Activated T-cell treated with anti-CD3 and anti-CD28 coated beads, Interleukin-2, amount 50 U/mL, for 1 hour (primary cell): ENCODE measurements around the gene GRAMD1B.

ENCODE experiments used
- DNase-seq: peaks from one replicate; pipeline ENCODE4 v3.0.0-alpha.2; 2020

GRAMD1B gene

DNA sequence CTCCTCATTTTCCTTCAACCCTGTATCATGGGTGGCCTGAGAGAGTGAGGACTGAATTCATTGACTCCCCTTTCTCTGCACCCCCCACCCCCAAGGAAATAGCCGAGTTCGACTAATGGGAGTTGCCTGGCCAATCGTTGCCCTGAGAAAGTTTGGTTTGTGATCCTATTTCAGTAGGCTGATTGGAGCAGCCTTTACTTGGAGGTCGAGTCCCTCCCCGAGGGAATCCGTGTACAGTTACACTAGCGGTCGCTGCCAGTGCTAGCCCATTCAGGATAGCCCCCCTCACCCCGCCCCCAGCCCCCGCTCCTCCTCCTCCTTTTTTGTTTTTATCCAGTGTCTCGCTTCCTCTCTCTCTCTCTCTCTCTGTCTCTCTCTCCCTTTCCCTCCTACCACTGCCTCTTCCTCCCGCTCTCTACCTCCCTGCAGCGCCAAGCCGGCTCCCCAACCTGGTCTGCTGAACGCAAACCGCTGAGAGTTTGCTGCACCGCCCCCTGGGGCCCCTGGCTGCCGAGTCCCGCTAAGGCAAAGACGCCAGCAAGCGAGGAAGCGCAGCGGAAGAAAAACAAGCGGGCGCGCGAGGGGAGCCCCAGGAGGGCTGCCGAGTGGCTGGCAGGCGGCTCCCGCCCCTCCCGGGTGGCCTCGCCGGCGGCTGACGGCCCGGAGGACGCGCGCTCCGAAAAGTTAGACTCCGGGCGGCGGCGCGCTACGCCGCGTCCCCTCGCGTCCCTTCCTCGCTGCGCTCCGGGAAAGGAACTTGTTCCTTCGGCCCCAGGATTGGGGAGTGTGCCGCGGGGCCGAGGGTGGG is at the start of gene GRAMD1B:
Gene GRAMD1B, plus strand, starts transcription at position 357 of the 808 bp plus-strand sequence. CDS start 524 bp downstream, outside the sequence.
- DNase-seq = peak; percentile 80

DNA sequence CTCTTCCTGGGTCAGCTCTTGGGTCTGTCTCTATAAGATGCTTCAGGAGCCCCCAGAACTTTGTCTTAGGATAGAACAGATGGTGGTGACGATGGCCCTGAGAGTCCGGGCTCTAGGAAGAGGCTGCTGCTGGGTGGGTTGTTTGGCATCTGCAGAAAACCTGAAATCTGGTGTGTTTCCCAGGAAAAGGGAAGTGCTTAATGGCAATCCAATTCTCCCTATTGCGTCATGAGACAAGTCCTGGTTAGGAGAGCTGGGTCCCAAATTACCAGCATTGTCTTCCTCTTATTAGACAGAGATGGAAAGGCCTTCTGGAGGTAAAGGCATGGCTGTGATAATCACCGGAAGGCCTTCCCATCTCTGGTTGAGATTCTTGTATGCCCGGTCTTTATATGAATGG is 48.9 kb upstream of the GRAMD1B start:
- DNase-seq = no peak

DNA sequence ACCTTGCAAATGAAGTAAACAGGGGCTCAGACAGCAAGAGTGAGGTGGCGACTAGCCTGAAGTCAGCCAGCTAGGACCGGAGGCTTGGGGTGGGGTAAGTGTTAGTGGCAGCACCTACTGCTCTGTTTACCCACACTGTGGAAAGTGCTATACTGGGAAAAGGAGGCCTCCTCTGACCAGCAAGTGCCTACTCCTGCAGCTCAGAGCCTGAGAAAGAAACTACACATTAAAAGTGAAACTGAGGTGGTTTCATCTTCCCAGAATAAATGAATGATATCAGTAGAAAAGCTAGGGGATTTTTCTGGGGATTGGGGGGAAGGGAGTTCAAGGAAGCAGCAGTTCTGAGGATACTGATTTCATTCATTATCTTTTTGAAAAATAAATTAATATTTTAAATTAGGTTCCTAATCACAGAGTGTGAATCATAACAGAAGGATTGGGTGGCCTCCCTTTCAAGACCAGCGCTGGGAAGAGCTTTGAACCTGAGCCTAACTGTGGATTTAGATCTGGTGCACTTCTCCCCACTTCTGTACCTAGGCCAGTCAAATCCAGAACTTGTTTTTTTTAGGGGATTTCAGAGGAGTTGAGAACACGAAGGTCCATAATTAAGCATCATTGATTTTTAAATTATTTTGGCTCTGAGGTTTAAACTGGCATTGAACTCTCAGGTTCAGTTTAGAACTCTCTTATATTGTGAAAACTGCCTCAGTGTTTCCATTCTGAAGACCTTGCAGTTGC is 48.1 kb upstream of the GRAMD1B start:
- no peak for DNase-seq

DNA sequence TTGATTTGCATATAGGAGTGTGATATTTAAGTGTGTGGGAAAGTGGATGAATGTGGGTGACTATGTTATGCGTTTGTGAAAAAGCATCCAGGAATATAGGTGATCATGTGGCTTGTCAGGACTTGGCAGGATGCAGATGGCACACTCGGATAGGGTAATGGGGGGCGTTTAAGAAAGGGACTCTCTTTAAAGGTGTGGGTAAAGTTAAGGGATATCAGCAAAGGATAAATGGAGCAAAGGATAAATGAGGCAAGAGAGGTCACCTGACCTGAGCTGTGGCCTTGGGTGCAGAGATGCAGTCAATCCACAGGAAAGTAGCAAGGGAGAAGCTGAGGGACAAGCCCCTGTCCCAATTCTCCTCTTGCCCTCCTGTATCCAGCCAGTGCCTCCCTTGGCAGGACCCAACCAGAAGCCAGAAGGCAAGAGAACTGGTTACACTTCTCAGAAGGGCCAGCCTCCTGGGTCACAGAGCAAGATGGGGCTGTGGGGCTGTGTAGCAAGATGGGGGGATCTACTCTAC is 47.5 kb upstream of the GRAMD1B start:
- DNase-seq = no peak

DNA sequence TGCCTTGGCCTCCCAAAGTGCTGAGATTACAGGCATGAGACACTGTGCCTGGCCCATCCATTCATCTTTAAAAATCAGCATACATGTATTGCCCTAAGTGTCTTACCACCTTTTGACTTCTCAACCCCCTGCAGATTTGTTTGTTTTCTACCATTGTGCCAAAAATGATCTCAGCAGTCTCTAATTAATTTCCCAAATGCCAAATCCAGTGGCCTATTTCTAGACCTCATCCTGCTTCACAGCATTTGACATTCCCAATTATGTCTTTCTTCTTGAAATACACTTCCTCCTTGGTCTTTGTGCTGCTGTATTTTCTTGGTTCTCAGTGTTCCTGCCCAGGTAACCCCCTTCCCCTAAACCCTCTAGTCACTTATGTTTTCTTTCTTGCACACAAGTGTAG is 46.0 kb upstream of the GRAMD1B start:
- DNase-seq = no peak

DNA sequence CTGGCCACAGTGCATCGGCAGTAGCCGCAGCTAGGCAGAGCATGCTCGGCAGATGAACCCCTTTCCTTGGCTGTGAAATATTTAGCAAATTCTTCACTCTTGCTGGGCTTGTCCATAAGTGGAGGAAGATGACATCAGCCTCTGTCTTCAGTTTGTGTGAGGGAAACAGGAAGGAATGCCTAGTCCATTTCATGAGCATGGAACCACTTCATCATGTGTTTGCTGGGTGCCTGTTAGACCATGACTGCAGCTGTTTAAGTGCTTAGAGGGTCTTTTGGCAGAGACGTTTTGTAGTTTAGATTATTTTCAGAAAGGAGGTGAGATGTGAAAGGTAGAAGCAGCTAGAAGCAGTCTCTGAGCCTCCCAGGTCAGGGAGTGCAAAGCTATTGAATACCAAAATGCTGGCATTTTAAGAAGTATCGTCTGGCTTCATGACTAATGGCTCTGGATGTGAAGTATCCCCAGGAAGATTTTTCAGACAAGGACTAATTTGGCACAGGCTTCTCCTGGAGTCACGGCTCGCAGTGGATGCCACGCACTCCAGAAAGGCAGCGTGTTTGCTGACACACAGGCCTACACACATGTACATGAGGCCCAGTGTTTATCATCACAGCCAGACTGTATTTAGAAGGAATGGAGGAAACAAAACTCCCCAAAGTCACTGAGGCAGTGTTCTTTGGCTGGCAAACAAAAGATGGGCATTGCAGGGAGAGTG is 43.1 kb upstream of the GRAMD1B start:
- DNase-seq = no peak

DNA sequence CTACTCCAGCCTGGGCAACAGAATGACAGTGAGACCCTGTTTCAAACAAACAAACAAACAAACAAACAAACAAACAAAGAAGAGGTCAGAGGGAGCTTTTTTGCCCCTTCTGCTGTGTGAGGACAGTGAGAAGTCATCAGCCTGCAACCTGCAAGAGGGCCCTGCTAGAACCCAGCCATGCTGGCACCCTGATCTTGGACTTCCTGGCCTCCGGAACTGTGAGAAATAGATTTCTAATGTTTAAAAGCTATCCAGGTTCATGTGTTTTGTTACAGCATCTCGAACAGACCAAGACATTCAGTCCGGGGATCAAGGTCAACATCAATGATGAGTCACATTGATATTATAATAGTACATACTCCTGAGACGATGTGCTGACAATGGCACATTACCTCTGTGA is 41.4 kb upstream of the GRAMD1B start:
- DNase-seq = no peak

DNA sequence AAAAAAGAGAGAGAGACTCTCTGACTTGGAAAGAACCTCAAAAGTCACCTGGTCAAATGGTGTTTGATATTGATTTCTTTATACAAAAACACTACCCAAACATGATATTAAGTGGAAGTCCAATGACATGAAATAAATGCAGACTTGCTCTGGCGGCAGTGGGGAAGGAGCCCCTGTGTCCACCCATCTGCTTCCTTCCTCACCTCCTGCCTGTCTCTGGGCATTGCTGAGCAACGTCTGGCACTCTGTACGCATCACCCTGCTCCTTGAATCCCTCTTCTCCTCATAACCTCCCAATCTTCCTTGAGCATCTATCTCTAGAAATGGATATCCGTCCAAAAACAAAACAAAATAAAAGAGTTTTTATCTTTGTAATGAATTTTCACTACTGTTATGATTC is 39.9 kb upstream of the GRAMD1B start:
- DNase-seq = no peak

DNA sequence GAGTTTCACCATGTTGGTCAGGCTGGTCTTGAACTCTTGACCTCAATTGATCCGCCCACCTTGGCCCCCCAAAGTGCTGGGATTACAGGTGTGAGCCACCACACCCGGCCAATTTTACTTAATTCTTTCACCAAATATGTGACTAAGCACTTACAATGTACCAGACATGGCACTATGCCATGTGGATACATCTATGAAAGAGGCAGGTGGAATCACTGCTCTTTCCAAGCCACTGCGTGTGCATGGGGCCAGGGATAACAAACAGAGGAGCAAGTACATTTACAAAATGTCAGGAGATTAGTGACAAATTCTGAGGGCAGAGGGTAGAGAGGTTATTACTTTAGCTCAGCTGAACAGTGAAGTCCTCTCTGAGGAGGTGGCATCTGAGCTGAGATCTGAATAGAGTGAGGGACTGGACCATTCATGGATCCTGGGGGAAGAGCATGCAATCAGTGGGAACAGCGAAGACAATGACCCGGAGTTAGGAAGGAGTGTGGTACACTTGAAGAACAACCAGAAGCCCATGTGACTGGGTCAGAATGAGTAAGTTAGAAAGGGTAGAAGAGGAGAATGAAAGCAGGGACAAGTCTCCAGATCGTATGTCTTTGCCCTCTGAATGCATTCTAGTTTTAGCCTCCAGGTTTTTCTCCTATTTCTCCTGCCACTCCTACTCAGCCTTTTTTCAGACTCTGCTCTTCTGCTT is 38.3 kb upstream of the GRAMD1B start:
- no peak for DNase-seq

DNA sequence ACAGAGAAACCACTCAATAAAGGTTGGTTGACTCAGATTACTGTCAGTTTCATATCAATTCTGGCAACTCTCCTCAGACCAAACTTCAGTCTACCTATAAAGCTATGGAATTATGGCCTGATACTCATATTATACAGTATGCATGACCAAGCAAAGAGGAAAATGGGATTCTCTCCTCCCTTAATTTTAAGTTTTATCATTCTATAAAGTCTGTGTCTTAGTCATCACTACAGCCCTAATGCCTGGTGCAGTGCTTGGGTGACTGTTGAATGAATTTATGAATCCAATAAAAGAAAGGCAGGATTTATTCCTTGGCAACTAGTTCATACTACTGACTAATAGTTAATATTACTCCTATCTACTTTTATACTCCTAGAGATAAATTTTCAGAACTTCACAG is 37.6 kb upstream of the GRAMD1B start:
- DNase-seq = no peak

DNA sequence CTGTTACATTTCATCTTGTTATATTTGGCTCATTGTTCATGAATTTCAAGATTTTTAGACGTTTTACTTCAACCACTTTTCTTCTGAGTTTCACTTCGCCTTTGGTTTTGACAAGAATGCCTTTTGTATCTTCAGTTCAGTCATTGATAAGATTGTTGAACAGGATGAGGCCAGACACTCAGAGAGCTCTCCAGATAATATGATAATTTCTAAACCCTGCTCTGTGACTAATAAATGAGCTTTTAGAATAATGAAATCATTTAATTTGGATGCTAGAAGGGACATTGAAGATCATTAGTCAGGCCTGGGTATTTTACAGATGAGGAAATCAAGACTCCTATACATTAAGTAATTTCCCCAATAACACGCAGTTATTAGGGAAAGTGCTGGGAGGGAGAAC is 37.2 kb upstream of the GRAMD1B start:
- DNase-seq = no peak

DNA sequence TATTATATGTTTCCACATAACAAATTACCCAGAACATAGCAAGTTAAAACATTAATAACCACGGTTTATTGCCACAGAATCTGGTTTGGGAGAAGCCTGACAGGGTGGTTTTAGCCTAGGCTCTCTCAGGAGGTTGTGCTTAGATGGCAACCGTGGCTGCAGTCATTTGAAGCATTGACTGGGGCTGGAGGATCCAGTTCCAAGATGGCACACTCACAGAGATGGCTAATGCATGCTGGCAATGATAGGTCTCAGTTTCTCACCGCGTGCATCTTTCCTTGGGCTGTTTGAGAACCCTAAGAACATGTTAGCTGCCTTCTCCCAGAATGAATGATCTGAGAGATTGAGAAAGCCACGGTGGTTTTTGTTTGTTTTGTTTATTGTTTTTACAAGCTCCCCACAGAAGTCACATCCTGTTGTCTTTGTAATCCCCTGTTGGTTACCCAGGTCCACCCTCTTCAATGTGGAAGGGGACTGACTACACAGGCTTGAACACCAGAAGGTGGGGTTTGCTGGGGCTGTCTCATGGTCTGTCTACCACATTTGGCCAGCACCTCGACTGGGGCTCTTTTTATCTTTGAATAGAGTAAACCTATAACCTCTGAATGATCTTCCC is 36.6 kb upstream of the GRAMD1B start:
- no peak for DNase-seq

DNA sequence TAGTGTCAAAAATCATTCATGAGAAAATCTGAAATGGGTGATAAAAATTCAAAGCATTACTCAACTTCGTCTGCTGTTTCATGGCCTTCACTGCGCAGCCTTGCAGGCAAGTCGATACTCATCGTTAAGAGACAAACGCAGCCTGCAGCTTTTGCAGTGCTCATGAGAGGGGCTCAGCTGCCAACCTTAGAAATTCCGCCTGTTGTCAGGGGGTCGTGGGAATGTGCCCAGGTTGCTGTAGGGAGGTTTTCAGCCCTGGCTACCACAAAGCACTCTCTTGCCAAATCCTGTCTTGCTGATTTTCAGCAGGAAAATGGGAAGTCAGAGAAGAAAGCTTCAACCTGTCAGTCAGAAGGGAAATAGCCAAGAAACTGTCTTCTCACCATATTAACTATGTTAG is 25.4 kb upstream of the GRAMD1B start:
- DNase-seq = no peak

DNA sequence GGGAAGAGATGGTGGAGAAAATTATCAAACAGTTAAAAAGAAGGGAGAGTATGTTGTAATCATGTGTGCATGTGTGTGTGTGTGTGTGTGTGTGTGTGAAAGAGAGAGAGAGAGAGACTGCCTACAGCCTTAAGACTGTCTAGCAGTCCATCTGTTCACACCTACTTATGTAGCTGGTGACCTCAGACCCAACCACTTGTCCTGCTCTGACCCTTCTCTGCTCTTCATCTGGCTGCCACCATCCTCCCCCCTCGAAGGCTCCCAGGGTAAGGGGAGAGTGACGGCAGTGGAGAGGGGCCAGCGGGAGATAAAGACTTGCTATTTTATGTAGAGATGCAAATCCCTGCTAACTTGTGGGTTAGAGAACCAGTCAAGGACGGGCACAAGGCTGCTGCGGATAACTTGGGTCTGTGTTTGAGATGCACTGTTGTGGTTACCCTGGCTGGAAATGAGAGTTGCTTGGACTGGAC is 24.9 kb upstream of the GRAMD1B start:
- DNase-seq = no peak

DNA sequence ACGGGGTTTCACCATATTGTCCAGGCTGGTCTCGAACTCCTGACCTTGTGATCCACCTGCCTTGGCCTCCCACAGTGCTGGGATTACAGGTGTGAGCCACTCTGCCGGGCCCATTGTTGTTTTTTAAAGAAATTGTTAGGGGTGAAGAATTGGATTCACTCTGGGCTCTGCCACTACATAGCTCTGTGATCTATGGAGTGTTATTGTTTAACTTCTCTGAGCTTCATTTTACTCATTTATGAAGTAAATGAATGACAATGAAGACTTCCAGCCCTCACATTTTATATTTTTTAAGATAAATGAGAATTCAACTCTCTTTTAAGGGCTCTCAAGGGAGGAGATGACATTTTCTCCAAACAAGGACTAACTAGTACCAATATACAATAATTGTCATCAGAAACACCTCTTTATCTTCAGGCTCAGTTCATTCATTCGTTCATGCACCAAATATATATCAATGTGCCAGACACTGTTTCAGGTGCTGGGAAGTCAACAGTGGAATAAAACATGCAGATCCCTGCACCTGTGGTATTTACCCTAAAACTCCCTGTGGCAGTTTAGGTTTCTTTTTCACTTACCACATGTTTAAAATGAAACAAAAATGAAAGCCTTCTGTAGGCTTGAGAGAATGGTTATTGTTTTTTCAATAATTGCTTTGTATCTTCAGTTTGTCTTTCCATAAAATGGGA is 23.5 kb upstream of the GRAMD1B start:
- no peak for DNase-seq

DNA sequence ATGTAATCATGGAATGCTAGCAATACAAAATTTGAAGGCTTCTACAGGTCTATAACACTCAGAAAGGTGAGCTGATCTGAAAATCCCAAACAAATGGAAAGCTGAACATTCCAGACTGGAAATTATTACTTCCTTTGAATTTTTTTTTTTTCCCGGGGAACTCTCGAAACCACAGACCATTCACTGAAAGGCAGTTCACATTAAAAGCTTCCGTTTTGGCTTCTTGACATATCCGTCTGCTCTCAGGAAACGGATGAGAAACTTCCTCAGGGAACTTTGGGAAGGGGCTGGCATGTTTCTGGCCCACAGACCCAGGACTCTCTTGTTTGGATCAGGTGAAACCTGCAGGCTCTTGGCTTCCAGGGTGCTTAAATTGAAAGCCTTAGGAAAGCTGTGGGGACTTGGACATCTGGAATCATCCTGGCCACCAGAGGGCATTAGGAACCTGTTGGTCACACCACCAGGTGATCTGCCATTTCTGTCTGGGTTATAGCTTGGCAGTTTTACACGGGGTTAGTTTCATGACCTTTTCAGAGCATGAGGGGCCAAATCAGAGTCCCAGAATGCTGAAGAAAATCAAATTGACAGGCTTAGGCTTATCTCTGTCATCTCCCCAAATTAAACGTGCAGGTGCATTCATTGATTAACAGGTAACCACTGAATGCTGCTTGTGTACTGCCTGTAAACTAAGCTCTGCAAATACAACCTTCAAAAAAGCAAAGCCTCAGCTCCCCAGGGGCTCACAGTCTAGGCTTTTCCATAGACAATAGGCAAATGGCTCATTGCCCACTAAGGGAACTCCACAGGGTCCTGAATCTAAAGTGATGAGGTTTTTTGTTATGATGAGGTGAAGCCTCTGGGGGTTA is 22.7 kb upstream of the GRAMD1B start:
- peak; percentile 52 for DNase-seq

DNA sequence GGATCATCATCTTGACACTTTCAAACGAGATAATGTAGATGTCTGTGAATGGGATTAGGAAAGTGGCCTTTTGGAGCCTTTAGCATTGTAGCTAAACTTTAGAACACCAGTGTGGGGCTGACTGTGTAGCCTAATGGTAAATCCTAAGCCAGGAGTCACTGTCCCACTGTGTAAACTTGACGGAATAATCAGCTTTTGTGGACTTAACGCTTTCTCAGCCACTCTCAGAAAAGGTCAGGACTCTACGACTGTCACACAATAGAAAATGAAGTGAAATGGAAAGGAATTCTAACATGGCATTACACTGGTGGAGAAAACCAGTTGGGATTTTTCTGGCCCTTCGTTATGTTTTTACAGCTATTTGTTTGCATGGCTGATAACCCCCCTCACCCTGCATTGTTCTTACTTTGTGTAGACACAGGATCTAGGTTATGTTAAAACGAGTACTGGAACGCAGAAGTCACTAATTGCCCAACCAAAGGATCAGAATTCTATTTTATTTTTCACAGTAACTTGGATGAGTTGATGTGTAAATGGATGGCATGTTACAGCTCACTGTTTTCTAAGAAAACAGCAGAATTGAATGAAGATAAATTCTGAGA is 22.0 kb upstream of the GRAMD1B start:
- no peak for DNase-seq

DNA sequence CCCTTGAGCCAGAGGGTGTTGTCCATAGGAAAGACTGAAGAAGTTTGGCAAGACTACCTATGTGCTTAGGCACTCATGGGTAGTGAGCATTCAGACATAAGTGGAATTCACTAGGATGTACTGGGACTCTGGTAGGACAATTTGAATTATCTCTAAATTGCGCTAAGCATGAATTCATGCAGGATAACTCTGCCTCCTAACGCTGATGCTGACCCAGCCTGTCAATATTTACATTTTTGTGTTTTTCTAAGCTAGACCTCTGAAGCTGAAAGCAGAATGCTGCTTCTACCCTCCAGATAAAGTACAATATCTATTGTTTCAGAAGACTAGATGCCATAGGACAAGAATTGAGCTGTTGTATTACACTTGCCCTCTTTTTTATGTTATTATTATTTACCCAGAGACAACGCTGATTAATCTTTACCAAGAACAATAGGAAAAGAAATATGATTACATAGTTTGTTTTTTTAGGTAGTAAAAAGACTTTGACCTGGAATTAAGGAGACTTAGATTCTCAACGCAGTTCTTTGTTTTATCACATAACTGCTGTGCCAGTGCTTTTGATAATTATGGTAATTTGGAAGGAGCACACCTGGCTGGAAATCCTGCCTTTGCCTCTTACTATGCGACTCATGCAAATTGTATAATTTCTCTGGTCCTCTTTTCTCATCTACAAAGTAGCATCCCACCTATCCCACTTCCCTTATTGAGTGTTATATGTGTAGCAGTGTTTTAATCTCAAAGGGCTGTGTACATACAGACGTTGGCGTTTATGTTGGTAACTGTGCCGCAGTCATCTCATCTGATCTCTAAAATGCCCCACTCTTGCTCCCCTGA is 21.2 kb upstream of the GRAMD1B start:
- DNase-seq = no peak
